ENCODE data around the gene SCD5. TPM values are rescaled to one million over a fixed set of nuclear protein-coding genes. Genes with fewer than 3 reads are reported as not detected.

The SCD5 gene
- total and polyA plus RNA-seq, 2 of the 13 experiments (the other 11 are each of a cell fraction or from before 2014, with no cell fraction given) = not detected

DNA sequence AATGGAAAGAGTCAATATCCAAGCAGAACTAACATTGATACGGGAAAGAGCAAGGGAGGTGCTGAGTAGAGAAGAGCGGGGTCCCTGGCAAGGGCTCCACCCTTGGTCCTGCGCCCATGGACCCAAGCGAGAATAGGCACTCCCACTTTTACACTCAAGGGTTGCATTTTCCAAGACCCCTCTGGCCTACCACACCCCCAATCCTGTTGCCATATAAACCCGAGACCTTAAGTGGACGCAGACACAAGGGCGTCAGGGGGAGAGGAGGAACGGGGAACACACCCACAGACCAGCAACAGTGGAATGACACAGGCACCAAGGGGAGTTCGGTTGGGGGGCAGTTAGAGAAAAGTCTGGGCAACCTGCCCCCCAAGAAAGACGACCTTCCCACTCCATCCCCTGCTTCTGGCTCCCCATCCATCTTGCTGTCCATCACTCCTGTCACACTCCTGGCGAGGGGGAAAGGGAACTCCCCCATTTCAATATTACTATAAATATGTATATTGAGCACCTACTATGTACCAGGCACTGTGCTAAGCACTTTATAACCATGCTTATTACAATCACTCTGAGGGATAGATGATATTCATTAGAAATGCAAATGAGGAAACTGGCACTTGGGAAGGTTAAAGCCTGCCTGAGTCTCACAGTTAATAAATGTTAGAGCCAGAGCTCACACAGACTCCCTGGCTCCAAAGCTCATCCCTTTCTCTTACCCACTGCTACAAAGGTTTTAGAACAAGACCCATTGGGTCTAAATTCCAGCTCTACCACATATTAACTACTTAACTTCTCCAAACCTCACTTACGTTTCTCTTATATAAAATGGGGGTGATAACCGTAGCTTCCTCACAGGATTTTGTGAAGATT, 51.7 kb downstream of the SCD5 start (continued):
- TF ChIP-seq, protein P1, sequence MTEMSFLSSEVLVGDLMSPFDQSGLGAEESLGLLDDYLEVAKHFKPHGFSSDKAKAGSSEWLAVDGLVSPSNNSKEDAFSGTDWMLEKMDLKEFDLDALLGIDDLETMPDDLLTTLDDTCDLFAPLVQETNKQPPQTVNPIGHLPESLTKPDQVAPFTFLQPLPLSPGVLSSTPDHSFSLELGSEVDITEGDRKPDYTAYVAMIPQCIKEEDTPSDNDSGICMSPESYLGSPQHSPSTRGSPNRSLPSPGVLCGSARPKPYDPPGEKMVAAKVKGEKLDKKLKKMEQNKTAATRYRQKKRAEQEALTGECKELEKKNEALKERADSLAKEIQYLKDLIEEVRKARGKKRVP (CRISPR knock-in tag; IDR thresholded peaks at IDR 0.05) = peak in 1 of 2 experiments; percentile 51; a peak in 1 of 4 replicates
- TF ChIP-seq, protein P2, sequence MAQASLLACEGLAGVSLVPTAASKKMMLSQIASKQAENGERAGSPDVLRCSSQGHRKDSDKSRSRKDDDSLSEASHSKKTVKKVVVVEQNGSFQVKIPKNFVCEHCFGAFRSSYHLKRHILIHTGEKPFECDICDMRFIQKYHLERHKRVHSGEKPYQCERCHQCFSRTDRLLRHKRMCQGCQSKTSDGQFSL (CRISPR knock-in tag; IDR thresholded peaks at IDR 0.05) = 0 out of 2 replicates have a peak, but pooled peaks have one; percentile 43
- TF ChIP-seq, protein P3, sequence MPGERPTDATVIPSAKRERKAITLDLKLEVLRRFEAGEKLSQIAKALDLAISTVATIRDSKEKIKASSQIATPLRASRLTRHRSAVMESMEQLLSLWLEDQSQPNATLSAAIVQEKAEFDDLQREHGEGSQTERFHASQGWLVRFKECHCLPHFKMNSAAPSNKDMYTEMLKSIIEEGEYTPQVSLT (CRISPR knock-in tag; IDR thresholded peaks at IDR 0.05; ENCODE audit: borderline replicate concordance, low read depth) = no peak
- TF ChIP-seq, protein P4, sequence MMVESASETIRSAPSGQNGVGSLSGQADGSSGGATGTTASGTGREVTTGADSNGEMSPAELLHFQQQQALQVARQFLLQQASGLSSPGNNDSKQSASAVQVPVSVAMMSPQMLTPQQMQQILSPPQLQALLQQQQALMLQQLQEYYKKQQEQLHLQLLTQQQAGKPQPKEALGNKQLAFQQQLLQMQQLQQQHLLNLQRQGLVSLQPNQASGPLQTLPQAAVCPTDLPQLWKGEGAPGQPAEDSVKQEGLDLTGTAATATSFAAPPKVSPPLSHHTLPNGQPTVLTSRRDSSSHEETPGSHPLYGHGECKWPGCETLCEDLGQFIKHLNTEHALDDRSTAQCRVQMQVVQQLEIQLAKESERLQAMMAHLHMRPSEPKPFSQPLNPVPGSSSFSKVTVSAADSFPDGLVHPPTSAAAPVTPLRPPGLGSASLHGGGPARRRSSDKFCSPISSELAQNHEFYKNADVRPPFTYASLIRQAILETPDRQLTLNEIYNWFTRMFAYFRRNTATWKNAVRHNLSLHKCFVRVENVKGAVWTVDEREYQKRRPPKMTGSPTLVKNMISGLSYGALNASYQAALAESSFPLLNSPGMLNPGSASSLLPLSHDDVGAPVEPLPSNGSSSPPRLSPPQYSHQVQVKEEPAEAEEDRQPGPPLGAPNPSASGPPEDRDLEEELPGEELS (CRISPR knock-in tag; IDR thresholded peaks at IDR 0.05) = 0 out of 2 replicates have a peak, but pooled peaks have one; percentile 23
- TF ChIP-seq PRPF4 (IDR thresholded peaks at IDR 0.05; ENCODE audit: low read depth, low read length, poor library complexity, severe bottlenecking) = no peak
- no peak for TF ChIP-seq SETDB1 (CRISPR knock-in tag; IDR thresholded peaks at IDR 0.05; ENCODE audit: borderline replicate concordance)
- TF ChIP-seq, protein P5, sequence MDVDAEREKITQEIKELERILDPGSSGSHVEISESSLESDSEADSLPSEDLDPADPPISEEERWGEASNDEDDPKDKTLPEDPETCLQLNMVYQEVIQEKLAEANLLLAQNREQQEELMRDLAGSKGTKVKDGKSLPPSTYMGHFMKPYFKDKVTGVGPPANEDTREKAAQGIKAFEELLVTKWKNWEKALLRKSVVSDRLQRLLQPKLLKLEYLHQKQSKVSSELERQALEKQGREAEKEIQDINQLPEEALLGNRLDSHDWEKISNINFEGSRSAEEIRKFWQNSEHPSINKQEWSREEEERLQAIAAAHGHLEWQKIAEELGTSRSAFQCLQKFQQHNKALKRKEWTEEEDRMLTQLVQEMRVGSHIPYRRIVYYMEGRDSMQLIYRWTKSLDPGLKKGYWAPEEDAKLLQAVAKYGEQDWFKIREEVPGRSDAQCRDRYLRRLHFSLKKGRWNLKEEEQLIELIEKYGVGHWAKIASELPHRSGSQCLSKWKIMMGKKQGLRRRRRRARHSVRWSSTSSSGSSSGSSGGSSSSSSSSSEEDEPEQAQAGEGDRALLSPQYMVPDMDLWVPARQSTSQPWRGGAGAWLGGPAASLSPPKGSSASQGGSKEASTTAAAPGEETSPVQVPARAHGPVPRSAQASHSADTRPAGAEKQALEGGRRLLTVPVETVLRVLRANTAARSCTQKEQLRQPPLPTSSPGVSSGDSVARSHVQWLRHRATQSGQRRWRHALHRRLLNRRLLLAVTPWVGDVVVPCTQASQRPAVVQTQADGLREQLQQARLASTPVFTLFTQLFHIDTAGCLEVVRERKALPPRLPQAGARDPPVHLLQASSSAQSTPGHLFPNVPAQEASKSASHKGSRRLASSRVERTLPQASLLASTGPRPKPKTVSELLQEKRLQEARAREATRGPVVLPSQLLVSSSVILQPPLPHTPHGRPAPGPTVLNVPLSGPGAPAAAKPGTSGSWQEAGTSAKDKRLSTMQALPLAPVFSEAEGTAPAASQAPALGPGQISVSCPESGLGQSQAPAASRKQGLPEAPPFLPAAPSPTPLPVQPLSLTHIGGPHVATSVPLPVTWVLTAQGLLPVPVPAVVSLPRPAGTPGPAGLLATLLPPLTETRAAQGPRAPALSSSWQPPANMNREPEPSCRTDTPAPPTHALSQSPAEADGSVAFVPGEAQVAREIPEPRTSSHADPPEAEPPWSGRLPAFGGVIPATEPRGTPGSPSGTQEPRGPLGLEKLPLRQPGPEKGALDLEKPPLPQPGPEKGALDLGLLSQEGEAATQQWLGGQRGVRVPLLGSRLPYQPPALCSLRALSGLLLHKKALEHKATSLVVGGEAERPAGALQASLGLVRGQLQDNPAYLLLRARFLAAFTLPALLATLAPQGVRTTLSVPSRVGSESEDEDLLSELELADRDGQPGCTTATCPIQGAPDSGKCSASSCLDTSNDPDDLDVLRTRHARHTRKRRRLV (CRISPR knock-in tag; IDR thresholded peaks at IDR 0.05) = peak; percentile 100
- TF ChIP-seq POLR2AphosphoS5 (IDR thresholded peaks at IDR 0.05; ENCODE audit: low read depth, low read length) = peak; percentile 99
- peak; percentile 100 for TF ChIP-seq SNAPC2 (CRISPR knock-in tag; IDR thresholded peaks at IDR 0.05)
- TF ChIP-seq SP4 (CRISPR knock-in tag; IDR thresholded peaks at IDR 0.05) = no peak
- TF ChIP-seq ZC3H4 (CRISPR knock-in tag; IDR thresholded peaks at IDR 0.05; ENCODE audit: borderline replicate concordance) = peak; percentile 95
- TF ChIP-seq RAD21 (CRISPR knock-in tag; IDR thresholded peaks at IDR 0.05) = peak; percentile 59; the same call in 1 of the 2 replicates
- TF ChIP-seq, protein P6, sequence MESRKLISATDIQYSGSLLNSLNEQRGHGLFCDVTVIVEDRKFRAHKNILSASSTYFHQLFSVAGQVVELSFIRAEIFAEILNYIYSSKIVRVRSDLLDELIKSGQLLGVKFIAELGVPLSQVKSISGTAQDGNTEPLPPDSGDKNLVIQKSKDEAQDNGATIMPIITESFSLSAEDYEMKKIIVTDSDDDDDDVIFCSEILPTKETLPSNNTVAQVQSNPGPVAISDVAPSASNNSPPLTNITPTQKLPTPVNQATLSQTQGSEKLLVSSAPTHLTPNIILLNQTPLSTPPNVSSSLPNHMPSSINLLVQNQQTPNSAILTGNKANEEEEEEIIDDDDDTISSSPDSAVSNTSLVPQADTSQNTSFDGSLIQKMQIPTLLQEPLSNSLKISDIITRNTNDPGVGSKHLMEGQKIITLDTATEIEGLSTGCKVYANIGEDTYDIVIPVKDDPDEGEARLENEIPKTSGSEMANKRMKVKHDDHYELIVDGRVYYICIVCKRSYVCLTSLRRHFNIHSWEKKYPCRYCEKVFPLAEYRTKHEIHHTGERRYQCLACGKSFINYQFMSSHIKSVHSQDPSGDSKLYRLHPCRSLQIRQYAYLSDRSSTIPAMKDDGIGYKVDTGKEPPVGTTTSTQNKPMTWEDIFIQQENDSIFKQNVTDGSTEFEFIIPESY (CRISPR knock-in tag; IDR thresholded peaks at IDR 0.05) = no peak
- TF ChIP-seq YY1 (IDR thresholded peaks at IDR 0.05; ENCODE audit: insufficient read depth, insufficient replicate concordance, low read depth, low read length) = peak; percentile 53
- no peak for TF ChIP-seq CBFB (CRISPR knock-in tag; IDR thresholded peaks at IDR 0.05)
- TF ChIP-seq GATA4 (IDR thresholded peaks at IDR 0.05; ENCODE audit: borderline replicate concordance, low read depth) = peak; percentile 94
- TF ChIP-seq ZNF749 (CRISPR knock-in tag; IDR thresholded peaks at IDR 0.05; ENCODE audit: borderline replicate concordance) = no peak
